Gastrocnemius medialis (tissue), 4 donors: ENCODE measurements around the gene CROCC.

ENCODE experiments used
- CTCF ChIP-seq, 5 experiments: fragments of 450-650 bp in 3 of 5; fragments of 200-600 bp in 2 of 5; sonication (generic) in 2 of 5; IDR thresholded peaks in 4 of 5; conservative IDR thresholded peaks in 1 of 5; 1 replicate in 4 of 5; 2 replicates in 1 of 5; pipeline ENCODE4 v1.5.1; 2016 to 2019; ENCODE audit warnings: antibody characterized with exemption in 5 of 5, mild to moderate bottlenecking in 3 of 5, moderate library complexity in 3 of 5
- POLR2A ChIP-seq, 2 donors: fragments of 450-650 bp; IDR thresholded peaks; one replicate each; pipeline ENCODE4 v1.6.1; 2017; ENCODE audit warnings: antibody characterized with exemption in 2 of 2, mild to moderate bottlenecking in 2 of 2, moderate library complexity in 2 of 2

DNA sequence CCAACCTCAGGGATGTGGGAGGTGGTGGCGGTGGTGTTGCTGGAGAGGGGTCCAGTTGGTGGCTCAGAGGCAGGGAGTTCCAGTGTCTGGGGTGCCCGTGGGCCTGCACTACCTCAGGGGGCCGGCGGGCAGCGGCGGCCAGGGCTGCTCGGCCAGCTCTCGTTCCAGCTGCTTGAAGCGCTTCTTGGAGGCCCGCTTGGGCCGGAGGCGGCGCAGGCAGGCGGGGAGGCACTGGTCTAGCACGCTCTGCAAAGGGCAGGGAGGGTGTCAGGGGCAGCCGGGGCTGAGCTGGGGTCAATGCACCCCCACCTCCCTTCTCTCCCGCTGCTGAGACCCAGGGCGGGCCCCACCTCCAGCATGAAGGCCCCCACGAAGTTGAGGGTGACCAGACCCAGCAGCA is 64.4 kb downstream of the CROCC start:
- TF ChIP-seq CTCF (IDR thresholded peaks at IDR 0.05 in 4 of 5, conservative IDR thresholded peaks at IDR 0.05 in 1 of 5) (no peak), POLR2A (IDR thresholded peaks at IDR 0.05) (no peak)
